ENCODE data around the gene VIM. TPM values are rescaled to one million over a fixed set of nuclear protein-coding genes. Genes with fewer than 3 reads are reported as not detected.

VIM gene
- total and polyA plus RNA-seq, 2 donors (not counting 1 experiment from before 2014, with no cell fraction given) = 343 to 375 TPM

- CTCF ChIA-PET = interaction anchor here (2.0 kb wide), 1 partner anchor 15 kb away, joined by 8 read pairs; no protein-coding TSS in a partner anchor
- Histone ChIP-seq H3K27ac (ENCODE audit: low read length in 2 of 2) (no peak overlapping the region), H3K36me3 (replicated peaks in 1 of 2; ENCODE audit: control extremely low read depth in 1 of 2, control insufficient read depth in 1 of 2, extremely low read depth in 1 of 2, insufficient read depth in 2 of 2, low read length in 1 of 2) (peaks cover 0 to 5% of the 10 kb centered on the region in 2 experiments), H3K4me2 (replicated peaks; ENCODE audit: low read depth, low read length, poor library complexity, severe bottlenecking) (no peak overlapping the region), H3K79me2 (ENCODE audit: control insufficient read depth, insufficient read depth, low read length) (peaks cover 5% of the 10 kb centered on the region), H3K9me3 (ENCODE audit: control extremely low read depth in 1 of 3, control insufficient read depth in 2 of 3, insufficient read depth in 1 of 3, low read length in 2 of 3) (no peaks in the 10 kb centered on the region), H3K4me3 (ENCODE audit: control extremely low read depth in 1 of 5, extremely low read depth in 1 of 5, insufficient read depth in 1 of 5, low read depth in 2 of 5, low read length in 4 of 5) (no peak overlapping the region), H3K9ac (ENCODE audit: low read length) (no peak overlapping the region), H2AFZ (ENCODE audit: insufficient read depth, low read depth, low read length, poor library complexity, severe bottlenecking) (no peak overlapping the region), H3K4me1 (ENCODE audit: control insufficient read depth in 2 of 2, insufficient read depth in 2 of 2, low read length in 2 of 2) (peaks cover 0 to 6% of the 10 kb centered on the region in 2 donors), H4K20me1 (ENCODE audit: control insufficient read depth, insufficient read depth, low read length, poor library complexity, severe bottlenecking) (no peaks in the 10 kb centered on the region), H3K27me3 (replicated peaks in 1 of 4; ENCODE audit: control extremely low read depth in 1 of 4, control insufficient read depth in 3 of 4, insufficient read depth in 4 of 4, low read length in 3 of 4) (no peaks in the 10 kb centered on the region)
- Mint-ChIP-seq H3K27me3 (no peaks in the 10 kb centered on the region), H3K9me3 (ENCODE audit: insufficient read depth) (no peaks in the 10 kb centered on the region), H3K4me1 (peaks cover 7% of the 10 kb centered on the region), H3K4me3 (no peak overlapping the region), H3K27ac (no peak overlapping the region)
- POLR2A ChIA-PET = no interaction called here
- ATAC-seq (ENCODE audit: low read depth) (no peak), DNase-seq (no peak)
- TF ChIP-seq EZH2 (IDR thresholded peaks at IDR 0.05; ENCODE audit: borderline replicate concordance, insufficient read depth, low read depth, low read length, poor library complexity, severe bottlenecking) (no peak), CTCF (IDR thresholded peaks at IDR 0.05) (no peak)
- intact Hi-C loops (cut with micrococcal nuclease) = no loop called here
- 89% methylated on average over 1 of the region's 2 CpGs for WGBS (ENCODE audit: insufficient coverage)
Measured at GRCh38 chr10:17214526-17214925, 13.5 kb upstream of the VIM start.

GRCh38 chr10:17214971-17215781 lies 12.9 kb upstream of the VIM start:
- intact Hi-C loops (cut with micrococcal nuclease) = no loop called here
- 74% methylated on average over 8 of the region's 9 CpGs for WGBS (ENCODE audit: insufficient coverage)
- Histone ChIP-seq H3K9ac (ENCODE audit: low read length) (no peak overlapping the region), H3K4me3 (ENCODE audit: control extremely low read depth in 1 of 5, extremely low read depth in 1 of 5, insufficient read depth in 1 of 5, low read depth in 2 of 5, low read length in 4 of 5) (peak overlapping the region in 1 of 5 experiments; percentile 7), H3K36me3 (replicated peaks in 1 of 2; ENCODE audit: control extremely low read depth in 1 of 2, control insufficient read depth in 1 of 2, extremely low read depth in 1 of 2, insufficient read depth in 2 of 2, low read length in 1 of 2) (peaks cover 0 to 5% of the 10 kb centered on the region in 2 experiments), H3K4me2 (replicated peaks; ENCODE audit: low read depth, low read length, poor library complexity, severe bottlenecking) (no peak overlapping the region), H4K20me1 (ENCODE audit: control insufficient read depth, insufficient read depth, low read length, poor library complexity, severe bottlenecking) (no peaks in the 10 kb centered on the region), H2AFZ (ENCODE audit: insufficient read depth, low read depth, low read length, poor library complexity, severe bottlenecking) (no peak overlapping the region), H3K27ac (ENCODE audit: low read length in 2 of 2) (no peak overlapping the region), H3K79me2 (ENCODE audit: control insufficient read depth, insufficient read depth, low read length) (peaks cover 5% of the 10 kb centered on the region), H3K27me3 (replicated peaks in 1 of 4; ENCODE audit: control extremely low read depth in 1 of 4, control insufficient read depth in 3 of 4, insufficient read depth in 4 of 4, low read length in 3 of 4) (no peaks in the 10 kb centered on the region), H3K9me3 (ENCODE audit: control extremely low read depth in 1 of 3, control insufficient read depth in 2 of 3, insufficient read depth in 1 of 3, low read length in 2 of 3) (no peaks in the 10 kb centered on the region), H3K4me1 (ENCODE audit: control insufficient read depth in 2 of 2, insufficient read depth in 2 of 2, low read length in 2 of 2) (peaks cover 0 to 6% of the 10 kb centered on the region in 2 donors)
- no peaks in the 10 kb centered on the region for H3K27me3 Mint-ChIP-seq
- H3K9me3 Mint-ChIP-seq (ENCODE audit: insufficient read depth) = no peaks in the 10 kb centered on the region
- DNase-seq (no peak), ATAC-seq (ENCODE audit: low read depth) (no peak)
- TF ChIP-seq CTCF (IDR thresholded peaks at IDR 0.05) (no peak), EZH2 (IDR thresholded peaks at IDR 0.05; ENCODE audit: borderline replicate concordance, insufficient read depth, low read depth, low read length, poor library complexity, severe bottlenecking) (no peak)
- peaks cover 7% of the 10 kb centered on the region for H3K4me1 Mint-ChIP-seq
- POLR2A ChIA-PET = no interaction called here
- no peak overlapping the region for H3K27ac Mint-ChIP-seq
- H3K4me3 Mint-ChIP-seq = no peak overlapping the region
- CTCF ChIA-PET = interaction anchor here (0.8 to 1.4 kb wide), 3 partner anchors 9 to 15 kb away, joined by 3 to 8 read pairs (median 3); no protein-coding TSS in a partner anchor
